GM21447 (cell line): ENCODE results near the gene THBS2.
"Not testable (repeated sequence)": the region's sequence is repeated elsewhere in the genome, so short reads cannot be mapped to it uniquely, and the experiment has no call there.

ENCODE experiments used
- ATAC-seq: cut with Tn5 transposase; IDR thresholded peaks from one replicate; pipeline ENCODE4 v1.9.1; 2021; ENCODE audit not compliant: unreplicated experiment

The THBS2 gene

GRCh38 chr6:169273511-169273910 lies 19.9 kb upstream of the THBS2 start:
- ATAC-seq, result no peak

GRCh38 chr6:169271877-169272216 lies 18.2 kb upstream of the THBS2 start:
- no peak for ATAC-seq

GRCh38 chr6:169271158-169271876 lies 17.7 kb upstream of the THBS2 start:
- no peak for ATAC-seq

GRCh38 chr6:169270077-169270380 lies 16.4 kb upstream of the THBS2 start:
- not testable (repeated sequence) for ATAC-seq

- ATAC-seq, result no peak
Measured at GRCh38 chr6:169269180-169270076, 15.8 kb upstream of the THBS2 start.

GRCh38 chr6:169268276-169268675 lies 14.6 kb upstream of the THBS2 start:
- ATAC-seq, result no peak

- ATAC-seq, result no peak
Measured at GRCh38 chr6:169266746-169267591, 13.3 kb upstream of the THBS2 start.

GRCh38 chr6:169266261-169266660 lies 12.6 kb upstream of the THBS2 start:
- no peak for ATAC-seq

GRCh38 chr6:169265486-169266131 lies 12.0 kb upstream of the THBS2 start:
- no peak for ATAC-seq

GRCh38 chr6:169263836-169264608 lies 10.4 kb upstream of the THBS2 start:
- no peak for ATAC-seq

- ATAC-seq, result no peak
Measured at GRCh38 chr6:169263374-169263773, 9.7 kb upstream of the THBS2 start.

GRCh38 chr6:169262602-169263001 lies 9.0 kb upstream of the THBS2 start:
- ATAC-seq, result not testable (repeated sequence)

- no peak for ATAC-seq
Measured at GRCh38 chr6:169256518-169256917, 2.9 kb upstream of the THBS2 start.

GRCh38 chr6:169256061-169256460 lies 2.4 kb upstream of the THBS2 start:
- no peak for ATAC-seq

- no peak for ATAC-seq
Measured at GRCh38 chr6:169255643-169256042, 2.0 kb upstream of the THBS2 start.

GRCh38 chr6:169254456-169255316 lies 1.0 kb upstream of the THBS2 start:
- no peak for ATAC-seq

GRCh38 chr6:169252505-169253189 lies 999 bp downstream of the THBS2 start:
- no peak for ATAC-seq

GRCh38 chr6:169251822-169252504 lies 1.7 kb downstream of the THBS2 start:
- ATAC-seq, result no peak
